ENCODE data around the gene ASB15. TPM values are rescaled to one million over a fixed set of nuclear protein-coding genes. Genes with fewer than 3 reads are reported as not detected.

Gene ASB15
- total and polyA plus RNA-seq, 2 of the 4 experiments (the other 2 are of a cell fraction) = not detected

- no peak overlapping the region; the same call in 1 of the 2 replicates for H3K23ac ChIP-seq (ENCODE audit: low read depth, low read length)
- H2AK9ac ChIP-seq (replicated peaks; ENCODE audit: low read depth, low read length, poor library complexity) = no peak overlapping the region
- H4K5ac ChIP-seq (ENCODE audit: low read depth, low read length) = no peak overlapping the region
- H3K27me3 ChIP-seq (ENCODE audit: control insufficient read depth, insufficient read depth, low read length) = no peaks in the 10 kb centered on the region
- TF ChIP-seq MAFK (IDR thresholded peaks at IDR 0.05; ENCODE audit: low read depth, low read length) (no peak), NFE2L2 (IDR thresholded peaks at IDR 0.05; ENCODE audit: low read depth, low read length) (no peak), RAD21 (IDR thresholded peaks at IDR 0.05; ENCODE audit: low read length) (no peak), POLR2A (IDR thresholded peaks at IDR 0.05; ENCODE audit: low read depth, low read length) (no peak), BHLHE40 (IDR thresholded peaks at IDR 0.05; ENCODE audit: low read depth, low read length) (no peak), CEBPB (IDR thresholded peaks at IDR 0.05; ENCODE audit: low read depth, low read length) (no peak), FOS (IDR thresholded peaks at IDR 0.05; ENCODE audit: low read depth, low read length) (no peak), RCOR1 (IDR thresholded peaks at IDR 0.05; ENCODE audit: insufficient replicate concordance, low read length) (no peak), USF2 (IDR thresholded peaks at IDR 0.05; ENCODE audit: low read depth, low read length) (no peak), MXI1 (IDR thresholded peaks at IDR 0.05; ENCODE audit: borderline replicate concordance, low read depth, low read length) (no peak), MAZ (IDR thresholded peaks at IDR 0.05; ENCODE audit: borderline replicate concordance, low read depth, low read length) (no peak), CHD1 (IDR thresholded peaks at IDR 0.05; ENCODE audit: low read depth, low read length) (no peak), RFX5 (IDR thresholded peaks at IDR 0.05; ENCODE audit: low read depth, low read length) (no peak), ELK1 (IDR thresholded peaks at IDR 0.05; ENCODE audit: borderline replicate concordance, low read depth, low read length) (no peak), SMC3 (IDR thresholded peaks at IDR 0.05; ENCODE audit: low read depth, low read length) (no peak), CTCF (conservative IDR thresholded peaks at IDR 0.05; ENCODE audit: low read depth, low read length) (no peak)
- no TSS peak for BruUV-seq (replicated peaks)
- no peak overlapping the region for H2AK5ac ChIP-seq (ENCODE audit: low read depth, low read length)
- no peaks in the 10 kb centered on the region for H3K9me3 ChIP-seq (ENCODE audit: control insufficient read depth, insufficient read depth, low read length)
- no peak overlapping the region for H3K56ac ChIP-seq (ENCODE audit: extremely low read depth, insufficient read depth, low read length)
- POLR2A ChIA-PET (ENCODE audit: unreplicated experiment) = no interaction called here
- no peak overlapping the region for H3K4me3 ChIP-seq (ENCODE audit: insufficient read depth, low read depth, low read length)
- H3K27ac ChIP-seq (ENCODE audit: insufficient read depth, low read length) = no peak overlapping the region
- no peak overlapping the region for H3K18ac ChIP-seq (ENCODE audit: low read depth, low read length)
- in situ Hi-C loops (cut with MboI; ENCODE audit: low sequenced_read_pairs) = loop anchor here (25.0 kb wide), 1 partner anchor 233 kb away; no protein-coding TSS in a partner anchor
- no CpG with 5 or more reads among the region's 5 CpGs for WGBS, 2 experiments (ENCODE audit: extremely low coverage in 2 of 2, insufficient read length in 1 of 2)
- ATAC-seq (ENCODE audit: low read depth) (no peak), DNase-seq (no peak)
- intact Hi-C loops (cut with micrococcal nuclease) = no loop called here
- H3K36me3 ChIP-seq (ENCODE audit: control insufficient read depth, insufficient read depth, low read length) = no peaks in the 10 kb centered on the region
- H3K79me1 ChIP-seq (ENCODE audit: low read depth in 1 of 2, low read length in 2 of 2) = no peaks in the 10 kb centered on the region
- no peak overlapping the region for H3K4me2 ChIP-seq (ENCODE audit: low read depth, low read length)
- H2BK120ac ChIP-seq (ENCODE audit: low read depth, low read length) = no peak overlapping the region
- no peak overlapping the region for H3K14ac ChIP-seq (replicated peaks; ENCODE audit: low read depth, low read length)
- no peak overlapping the region for H2BK15ac ChIP-seq (ENCODE audit: low read depth, low read length)
- H3K9me1 ChIP-seq (ENCODE audit: insufficient read depth, low read length) = peaks cover 3% of the 10 kb centered on the region; the same call in 1 of the 2 replicates
- no peaks in the 10 kb centered on the region for H3K4me1 ChIP-seq (ENCODE audit: control insufficient read depth, insufficient read depth, low read length)
- no peak overlapping the region for H2BK20ac ChIP-seq (ENCODE audit: low read depth, low read length)
- no peak overlapping the region for H3K9ac ChIP-seq (ENCODE audit: low read depth, low read length)
- H4K20me1 ChIP-seq (ENCODE audit: insufficient read depth, low read length) = no peaks in the 10 kb centered on the region
- H2AFZ ChIP-seq (replicated peaks; ENCODE audit: low read length, poor library complexity) = no peak overlapping the region
- no peak overlapping the region for H4K91ac ChIP-seq (ENCODE audit: insufficient read depth, low read depth, low read length)
- no peak overlapping the region for H2BK5ac ChIP-seq (ENCODE audit: low read depth, low read length, poor library complexity, severe bottlenecking)
- CTCF ChIA-PET = no interaction called here
- H3K4ac ChIP-seq (ENCODE audit: low read depth, low read length) = no peak overlapping the region
- no peak overlapping the region for H4K8ac ChIP-seq (ENCODE audit: low read depth in 2 of 2, low read length in 2 of 2)
- dilution Hi-C loops (cut with HindIII; ENCODE audit: low sequenced_read_pairs, unreplicated experiment) = no loop called here
Observed at GRCh38 chr7:123628829-123629228, 27.2 kb downstream of the ASB15 start.

All from IMR-90 (cell line).